Heart right ventricle (tissue), 16 donors: ENCODE measurements around the gene ZNF784. TPM values are rescaled to one million over a fixed set of nuclear protein-coding genes. Genes with fewer than 3 reads are reported as not detected.

Source experiments
- ATAC-seq, 8 donors: fragments of 200-7000 bp; cut with Tn5 transposase; one replicate each; pipeline ENCODE4 v1.9.1; 2020; ENCODE audit warnings: mild to moderate bottlenecking in 8 of 8, moderate library complexity in 8 of 8, moderate number of reproducible peaks in 1 of 8
- DNase-seq, 2 donors: peaks; one replicate each; pipeline ENCODE4 v3.0.0-alpha.2; 2020
- H3K27ac ChIP-seq, 10 donors: fragments of 200-600 bp; sonication (generic) in 2 of 10; one replicate each; pipeline versions ENCODE4 v1.5.0 to v1.8.0; 2020 to 2022; ENCODE audit warnings: mild to moderate bottlenecking in 3 of 10
- H3K27me3 ChIP-seq, 7 donors: fragments of 200-600 bp; one replicate each; pipeline ENCODE4 v1.8.0; 2021 to 2022; ENCODE audit warnings: mild to moderate bottlenecking in 2 of 7
- H3K36me3 ChIP-seq, 9 donors: fragments of 200-600 bp; sonication (generic) in 1 of 9; one replicate each; pipeline versions ENCODE4 v1.5.0 to v1.8.0; 2020 to 2022; ENCODE audit warnings: mild to moderate bottlenecking in 2 of 9
- H3K4me1 ChIP-seq, 9 donors: fragments of 200-600 bp; sonication (generic) in 1 of 9; one replicate each; pipeline versions ENCODE4 v1.5.0 to v1.8.0; 2020 to 2022; ENCODE audit warnings: mild to moderate bottlenecking in 4 of 9
- H3K4me3 ChIP-seq, 10 donors: fragments of 200-600 bp; sonication (generic) in 2 of 10; one replicate each; pipeline versions ENCODE4 v1.5.0 to v1.8.0; 2020 to 2022; ENCODE audit warnings: mild to moderate bottlenecking in 7 of 10, moderate library complexity in 2 of 10
- H3K9me3 ChIP-seq, 11 donors: fragments of 200-600 bp in 10 of 11; sonication (generic) in 2 of 11; one replicate each; pipeline versions ENCODE4 v1.5.0 to v1.8.0; 2013 to 2022; ENCODE audit warnings: mild to moderate bottlenecking in 2 of 11, control low read depth in 1 of 11, moderate library complexity in 1 of 11
- WGBS, 2 donors: extraction: QIAGEN DNeasy Blood & Tissue Kit; methylation state at CpG; one replicate each; pipeline ENCODE4 v1.1.7; 2013; ENCODE audit warnings: inconsistent platforms in 1 of 2; 5-methylcytosine and 5-hydroxymethylcytosine counted together
- intact Hi-C, 10 donors: fragments of 100-400 bp; cut with DNase I; formaldehyde crosslinking; loops; one replicate each; pipeline versions ENCODE4 v1.11.1 to v1.14.2; 2022
- polyA plus RNA-seq, 2 donors: library from polyadenylated mRNA; stranded (reverse); fragments of 200-250 nt; gene quantifications; one replicate each; pipeline ENCODE4 v1.2.3, GENCODE V29; 2013
- total RNA-seq, 10 donors: library from RNA; stranded (reverse); fragmentation: NEBNext Ultra II Directional in 3 of 10; extraction: Animal tissue kit (Norgen Biotek cat#: 25700) in 3 of 10; gene quantifications; one replicate each; pipeline versions ENCODE4 v1.2.1 to v1.2.4, GENCODE V29; 2021 to 2023
- TF ChIP-seq, protein P1 (sequence below), 9 donors: fragments of 200-600 bp; sonication (generic) in 2 of 9; IDR thresholded peaks; one replicate each; pipeline versions ENCODE4 v1.5.0 to v1.8.0; 2021 to 2022; ENCODE audit warnings: antibody characterized with exemption in 9 of 9, mild to moderate bottlenecking in 5 of 9, moderate library complexity in 1 of 9
- donor health status: Arrhythmogenic right ventricular cardiomyopathy.
- donor health status: ischemic (EF 13 %, LVEDD 7.1; RV severe dilation, severe dysfunction).
- donor health status: healthy with polysubstance abuse.
- donor health status: DM: no; HTN: yes; CAD: no.
- donor health status: DM: no; HTN: no; CAD: no.
- donor health status: ischemic (EF 25% LVEDD 6.9; RV normal size, moderate dysfunction).
- donor health status: ischemic (EF 25% LVEDD 5.7; RV mildly dilated, moderate dysfunction).
- donor health status: healthy.
- donor health status: DM: yes; HTN: yes; CAD: no.
- donor health status: Ischemic cardiomyopathy.
- donor health status: ischemic (EF 35%, LVEDD 5.7; RV mildly dilated, moderate dysfunction).
- donor health status: nonischemic (EF 11% LVEDD 7.7; RV severe dilation, severe dysfunction).
- donor health status: DM: yes; HTN: yes; CAD: no.
- donor health status: PGD.
- donor health status: ischemic (EF 29% LVEDD 5.4; RV normal size, mild dysfunction).
- donor health status: nonischemic (EF 23%, LVEDD 6.1; RV moderate dilation, normal function).

Gene ZNF784
- total and polyA plus RNA-seq, 12 donors = 6.4 to 16.4 (median 11.8) TPM

DNA sequence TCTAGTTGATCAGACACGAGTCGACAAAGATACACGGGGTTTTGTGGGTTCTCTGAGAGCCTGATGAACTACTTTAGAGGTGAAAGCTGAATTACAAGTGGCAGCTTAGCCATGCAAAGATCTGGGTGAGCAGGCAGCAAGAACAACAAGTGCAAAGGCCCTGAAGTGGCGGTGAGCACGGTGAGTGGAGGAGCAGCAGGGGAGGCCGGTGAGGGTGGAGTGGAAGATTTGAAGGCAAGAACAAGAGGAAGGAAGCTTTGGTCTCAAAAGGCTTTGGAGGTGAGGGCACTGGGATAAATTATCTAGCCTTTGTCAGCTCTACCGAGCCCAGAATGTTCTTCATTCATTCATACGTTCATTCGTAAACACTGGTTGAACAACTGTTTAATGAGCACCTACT, 17.5 kb downstream of the ZNF784 start:
- no peak for DNase-seq
- Histone ChIP-seq H3K36me3 (peaks cover 0 to 48% (median 7%) of the 10 kb centered on the region in 9 donors), H3K4me1 (peaks cover 4 to 53% (median 35%) of the 10 kb centered on the region in 9 donors), H3K9me3 (peaks cover 0 to 4% (median 0%) of the 10 kb centered on the region in 11 donors), H3K27ac (peak overlapping the region in 8 of 10 donors; percentile 95 to 98 (median 96)), H3K4me3 (peak overlapping the region in 6 of 10 donors; percentile 51 to 85 (median 82)), H3K27me3 (no peaks in the 10 kb centered on the region)
- 74 to 79% methylated on average over 9 of the region's 9 CpGs for WGBS, 2 donors
- no peak for ATAC-seq
- TF ChIP-seq, protein P1, sequence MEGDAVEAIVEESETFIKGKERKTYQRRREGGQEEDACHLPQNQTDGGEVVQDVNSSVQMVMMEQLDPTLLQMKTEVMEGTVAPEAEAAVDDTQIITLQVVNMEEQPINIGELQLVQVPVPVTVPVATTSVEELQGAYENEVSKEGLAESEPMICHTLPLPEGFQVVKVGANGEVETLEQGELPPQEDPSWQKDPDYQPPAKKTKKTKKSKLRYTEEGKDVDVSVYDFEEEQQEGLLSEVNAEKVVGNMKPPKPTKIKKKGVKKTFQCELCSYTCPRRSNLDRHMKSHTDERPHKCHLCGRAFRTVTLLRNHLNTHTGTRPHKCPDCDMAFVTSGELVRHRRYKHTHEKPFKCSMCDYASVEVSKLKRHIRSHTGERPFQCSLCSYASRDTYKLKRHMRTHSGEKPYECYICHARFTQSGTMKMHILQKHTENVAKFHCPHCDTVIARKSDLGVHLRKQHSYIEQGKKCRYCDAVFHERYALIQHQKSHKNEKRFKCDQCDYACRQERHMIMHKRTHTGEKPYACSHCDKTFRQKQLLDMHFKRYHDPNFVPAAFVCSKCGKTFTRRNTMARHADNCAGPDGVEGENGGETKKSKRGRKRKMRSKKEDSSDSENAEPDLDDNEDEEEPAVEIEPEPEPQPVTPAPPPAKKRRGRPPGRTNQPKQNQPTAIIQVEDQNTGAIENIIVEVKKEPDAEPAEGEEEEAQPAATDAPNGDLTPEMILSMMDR (IDR thresholded peaks at IDR 0.05) = no peak
- intact Hi-C loops = loop anchor here in 7 of 10 donors (2.0 to 10.0 kb wide), 4 partner anchors 18 to 92 kb away; partner anchors contain the start of gene ZNF784 (in 1 of the 7)

DNA sequence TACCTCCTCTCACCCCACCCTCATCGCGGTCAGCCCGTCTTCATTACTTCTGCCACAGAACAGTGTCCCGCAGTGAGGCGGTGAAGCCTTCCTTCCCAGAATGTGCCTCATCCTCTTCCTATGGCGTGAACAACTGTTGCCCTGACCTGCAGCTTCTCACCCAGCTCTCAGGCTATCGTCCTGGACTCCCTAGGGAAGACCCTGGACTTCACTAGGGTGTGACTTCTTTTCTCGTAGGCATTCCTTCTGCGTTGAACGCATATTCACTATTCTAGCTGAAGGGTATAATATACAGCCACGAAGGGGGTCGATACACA, 17.9 kb downstream of the ZNF784 start:
- peak overlapping the region in 9 of 10 donors; percentile 95 to 98 (median 96) for H3K27ac ChIP-seq
- H3K9me3 ChIP-seq = peaks cover 0 to 4% (median 0%) of the 10 kb centered on the region in 11 donors
- intact Hi-C loops = loop anchor here in 7 of 10 donors (2.0 to 10.0 kb wide), 4 partner anchors 18 to 92 kb away; partner anchors contain the start of gene ZNF784 (in 1 of the 7)
- WGBS, 2 donors = 21 to 22% methylated on average over 12 of the region's 12 CpGs
- no peaks in the 10 kb centered on the region for H3K27me3 ChIP-seq
- H3K36me3 ChIP-seq = peaks cover 0 to 48% (median 7%) of the 10 kb centered on the region in 9 donors
- peak overlapping the region; percentile 51 to 85 (median 77) for H3K4me3 ChIP-seq
- DNase-seq (no peak), ATAC-seq (no peak)
- TF ChIP-seq, protein P1 (IDR thresholded peaks at IDR 0.05) = peak in 1 of 9 donors; percentile 3
- H3K4me1 ChIP-seq = peaks cover 0 to 52% (median 32%) of the 10 kb centered on the region in 9 donors

DNA sequence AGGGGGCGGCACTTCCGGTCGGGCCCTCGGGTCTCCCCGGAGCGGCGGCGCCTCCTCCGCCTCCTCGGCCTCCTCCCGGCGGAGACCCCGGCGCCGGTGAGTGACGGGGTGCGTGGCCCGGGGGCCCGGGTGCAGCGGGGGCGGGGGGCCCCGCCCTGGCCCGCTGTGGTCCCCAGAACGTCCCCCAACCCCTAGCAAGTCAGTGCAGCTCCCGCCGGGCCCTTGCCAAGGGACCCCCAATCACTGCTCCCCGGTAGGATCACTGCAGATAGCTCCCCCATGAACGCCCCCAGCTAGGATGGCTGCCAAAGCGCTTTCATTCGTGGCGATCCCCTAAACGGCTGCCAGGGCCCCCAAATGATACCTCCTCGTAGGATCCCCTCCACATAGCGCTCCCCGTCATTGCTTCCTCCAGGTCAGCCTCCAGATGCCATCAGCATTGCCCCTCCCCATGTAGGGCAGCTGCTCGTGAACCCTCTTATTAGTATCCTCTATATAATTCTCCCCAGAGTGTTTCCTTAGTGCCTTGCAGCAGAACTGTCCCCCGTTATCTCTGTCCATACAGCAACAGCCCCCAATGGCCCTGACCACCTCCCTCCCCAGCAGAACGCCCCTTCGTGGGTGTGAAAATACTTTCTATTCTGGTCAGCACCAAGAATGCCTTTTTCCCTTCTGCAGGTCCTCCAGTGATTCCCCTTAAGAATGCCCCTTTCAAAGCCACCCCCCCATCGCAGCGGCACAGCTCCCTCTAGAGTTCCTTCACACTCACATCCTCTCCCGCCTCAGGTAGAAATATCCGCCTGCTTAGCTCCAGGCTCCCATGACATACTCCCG, 18.5 kb downstream of the ZNF784 start, which contains the start of gene ZNF865:
Gene ZNF865, plus strand, starts transcription at position 11 of the 834 bp plus-strand sequence. CDS start 7,972 bp downstream, outside the sequence.
- peak; percentile 63 to 82 for DNase-seq
- TF ChIP-seq, protein P1 (IDR thresholded peaks at IDR 0.05) = peak; percentile 36 to 81 (median 63)
- intact Hi-C loops = loop anchor here in 7 of 10 donors (1.0 to 10.0 kb wide), 5 partner anchors 19 to 91 kb away; partner anchors contain the start of gene ZNF784 (in 1 of the 7)
- H3K9me3 ChIP-seq = peaks cover 0 to 4% (median 0%) of the 10 kb centered on the region in 11 donors
- peak; percentile 18 to 51 (median 38) for ATAC-seq
- peak within 1 kb of the TSS; percentile 51 to 85 (median 77) for H3K4me3 ChIP-seq
- H3K27me3 ChIP-seq = no peaks in the 10 kb centered on the region
- WGBS, 2 donors = 0 to 1% methylated on average over 35 to 44 of the region's 44 CpGs
- H3K4me1 ChIP-seq = peaks cover under 1 to 52% (median 32%) of the 10 kb centered on the region in 9 donors
- peaks cover 0 to 48% (median 7%) of the 10 kb centered on the region in 9 donors for H3K36me3 ChIP-seq
- H3K27ac ChIP-seq = peak within 1 kb of the TSS; percentile 84 to 98 (median 96)

GRCh38 chr19:55605207-55605636, 19.1 kb downstream of the ZNF784 start:
- ATAC-seq (peak; percentile 86 to 93 (median 89)), DNase-seq (peak; percentile 98)
- Histone ChIP-seq H3K36me3 (peaks cover 0 to 41% (median 7%) of the 10 kb centered on the region in 9 donors), H3K4me3 (peak overlapping the region; percentile 51 to 85 (median 77)), H3K4me1 (peaks cover 4 to 49% (median 30%) of the 10 kb centered on the region in 9 donors), H3K9me3 (peaks cover 0 to 4% (median 0%) of the 10 kb centered on the region in 11 donors), H3K27ac (peak overlapping the region; percentile 84 to 98 (median 96)), H3K27me3 (no peaks in the 10 kb centered on the region)
- 0 to 1% methylated on average over 32 to 41 of the region's 43 CpGs for WGBS, 2 donors
- intact Hi-C loops = loop anchor here in 4 of 10 donors (1.0 to 10.0 kb wide), 3 partner anchors 88 to 90 kb away; no protein-coding TSS in a partner anchor
- TF ChIP-seq, protein P1 (IDR thresholded peaks at IDR 0.05) = no peak
